Activated CD8-positive, alpha-beta T cell treated with anti-CD3 and anti-CD28 coated beads for 36 hours (primary cell): ENCODE data around the gene OTOF. TPM values are rescaled to one million over a fixed set of nuclear protein-coding genes. Genes with fewer than 3 reads are reported as not detected.

Experiments used
- ATAC-seq: fragments of 200-7000 bp; cut with Tn5 transposase; one replicate; pipeline ENCODE4 v1.10.0; 2021; ENCODE audit warnings: mild to moderate bottlenecking, moderate library complexity
- CTCF ChIA-PET: fragments of 350-600 bp; sonication (Branson Sonifier 250); formaldehyde crosslinking; loops from one replicate; lab custom pipeline; 2021; ENCODE audit warnings: antibody characterized with exemption; lab: Charles Lee
- POLR2A ChIA-PET: fragments of 350-600 bp; sonication (Branson Sonifier 250); formaldehyde crosslinking; loops from one replicate; lab custom pipeline; 2021; ENCODE audit warnings: antibody characterized with exemption; lab: Charles Lee
- DNase-seq: peaks from one replicate; pipeline ENCODE4 v3.0.0-alpha.2; 2020
- H3K27ac Mint-ChIP-seq: one replicate; pipeline ENCODE4 v1.8.0; 2021; ENCODE audit warnings: mild to moderate bottlenecking, mixed read lengths
- H3K27me3 Mint-ChIP-seq: one replicate; pipeline ENCODE4 v1.8.0; 2021; ENCODE audit warnings: mixed read lengths
- H3K36me3 Mint-ChIP-seq: one replicate; pipeline ENCODE4 v1.8.0; 2021; ENCODE audit warnings: low read depth, mixed read lengths
- H3K4me1 Mint-ChIP-seq: one replicate; pipeline ENCODE4 v1.8.0; 2021; ENCODE audit warnings: low read depth, mixed read lengths
- H3K4me3 Mint-ChIP-seq: one replicate; pipeline ENCODE4 v1.8.0; 2021; ENCODE audit warnings: mild to moderate bottlenecking, moderate library complexity, mixed read lengths
- H3K9me3 Mint-ChIP-seq: one replicate; pipeline ENCODE4 v1.8.0; 2021; ENCODE audit warnings: mixed read lengths
- intact Hi-C: fragments of 100-400 bp; cut with micrococcal nuclease; formaldehyde crosslinking; loops from one replicate; pipeline ENCODE4 v1.10.0; 2022
- total RNA-seq, 2 experiments: library from RNA; stranded (reverse); gene quantifications; one replicate each; pipeline ENCODE4 v1.2.3, GENCODE V29; 2021
- TF ChIP-seq, protein P1 (sequence below): fragments of 200-600 bp; IDR thresholded peaks from one replicate; pipeline ENCODE4 v1.8.0; 2022; ENCODE audit warnings: antibody characterized with exemption, mild to moderate bottlenecking

The OTOF gene
- total RNA-seq, 2 experiments from 2014 or later = 0.60 to 0.81 TPM

DNA sequence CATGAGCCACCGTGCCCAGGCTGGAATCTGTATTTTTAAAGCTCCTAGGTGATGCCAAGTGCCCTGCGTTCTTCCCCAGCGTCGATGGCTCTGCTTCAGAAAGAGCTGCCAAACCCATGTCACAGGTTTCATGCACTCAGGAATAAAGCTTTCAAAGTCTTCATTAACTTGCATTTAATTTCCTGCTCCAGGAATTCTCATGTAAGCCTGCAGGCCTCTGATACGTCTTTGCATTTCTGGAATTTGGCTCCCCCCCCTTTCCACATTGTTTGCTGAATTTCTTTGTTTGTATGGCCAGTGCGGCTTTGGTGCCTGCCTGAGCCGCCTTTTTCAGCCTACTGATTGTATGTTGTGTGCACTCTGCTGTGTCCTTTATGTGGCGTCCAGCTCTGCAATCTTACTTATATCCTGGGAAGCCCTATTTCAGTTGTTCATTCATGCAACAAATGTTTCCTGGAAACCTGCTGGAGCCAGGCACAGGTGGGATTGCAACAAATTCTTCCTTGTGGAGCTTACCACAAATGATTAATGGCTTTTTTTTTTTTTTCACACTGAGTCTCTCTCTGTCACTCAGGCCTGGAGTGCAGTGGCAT is 17.9 kb upstream of the OTOF start:
- intact Hi-C loops = no loop called here
- ChIA-PET CTCF (interaction anchor here (1.0 to 1.6 kb wide), 2 partner anchors 20 to 82 kb away, joined by 3 to 6 read pairs; no protein-coding TSS in a partner anchor), POLR2A (no interaction called here)
- Mint-ChIP-seq H3K9me3 (no peaks in the 10 kb centered on the region), H3K4me1 (peaks cover 3% of the 10 kb centered on the region), H3K27ac (no peak overlapping the region), H3K36me3 (no peaks in the 10 kb centered on the region), H3K27me3 (peaks cover 4% of the 10 kb centered on the region), H3K4me3 (no peak overlapping the region)
- TF ChIP-seq, protein P1, sequence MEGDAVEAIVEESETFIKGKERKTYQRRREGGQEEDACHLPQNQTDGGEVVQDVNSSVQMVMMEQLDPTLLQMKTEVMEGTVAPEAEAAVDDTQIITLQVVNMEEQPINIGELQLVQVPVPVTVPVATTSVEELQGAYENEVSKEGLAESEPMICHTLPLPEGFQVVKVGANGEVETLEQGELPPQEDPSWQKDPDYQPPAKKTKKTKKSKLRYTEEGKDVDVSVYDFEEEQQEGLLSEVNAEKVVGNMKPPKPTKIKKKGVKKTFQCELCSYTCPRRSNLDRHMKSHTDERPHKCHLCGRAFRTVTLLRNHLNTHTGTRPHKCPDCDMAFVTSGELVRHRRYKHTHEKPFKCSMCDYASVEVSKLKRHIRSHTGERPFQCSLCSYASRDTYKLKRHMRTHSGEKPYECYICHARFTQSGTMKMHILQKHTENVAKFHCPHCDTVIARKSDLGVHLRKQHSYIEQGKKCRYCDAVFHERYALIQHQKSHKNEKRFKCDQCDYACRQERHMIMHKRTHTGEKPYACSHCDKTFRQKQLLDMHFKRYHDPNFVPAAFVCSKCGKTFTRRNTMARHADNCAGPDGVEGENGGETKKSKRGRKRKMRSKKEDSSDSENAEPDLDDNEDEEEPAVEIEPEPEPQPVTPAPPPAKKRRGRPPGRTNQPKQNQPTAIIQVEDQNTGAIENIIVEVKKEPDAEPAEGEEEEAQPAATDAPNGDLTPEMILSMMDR = no peak
- no peak for ATAC-seq
- DNase-seq = no peak

DNA sequence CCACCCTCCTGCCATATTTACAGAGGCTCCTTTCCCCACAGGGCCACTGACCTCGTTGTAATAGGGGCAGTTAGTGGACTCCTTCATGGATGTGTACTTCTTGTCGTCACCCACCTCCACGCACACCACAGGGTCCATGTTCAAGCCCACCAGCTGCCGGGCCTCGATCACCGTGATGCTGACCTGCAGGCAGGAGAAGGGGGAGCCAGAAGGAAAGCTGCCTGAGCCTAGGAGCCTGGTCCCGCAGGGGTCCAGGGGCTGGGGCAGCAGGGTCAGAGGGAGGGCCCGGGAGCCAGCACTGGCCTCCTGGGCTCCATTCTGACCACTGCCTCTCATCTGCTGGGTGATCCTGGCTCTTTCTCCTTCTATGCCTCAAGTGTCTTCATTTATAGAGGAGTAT is 17.0 kb upstream of the OTOF start:
- ChIA-PET CTCF (no interaction called here), POLR2A (no interaction called here)
- ATAC-seq = no peak
- Mint-ChIP-seq H3K36me3 (no peaks in the 10 kb centered on the region), H3K9me3 (no peaks in the 10 kb centered on the region), H3K4me3 (no peak overlapping the region), H3K27ac (no peak overlapping the region), H3K27me3 (peaks cover 4% of the 10 kb centered on the region), H3K4me1 (peaks cover 3% of the 10 kb centered on the region)
- DNase-seq = no peak
- intact Hi-C loops = no loop called here
- TF ChIP-seq, protein P1 = no peak

DNA sequence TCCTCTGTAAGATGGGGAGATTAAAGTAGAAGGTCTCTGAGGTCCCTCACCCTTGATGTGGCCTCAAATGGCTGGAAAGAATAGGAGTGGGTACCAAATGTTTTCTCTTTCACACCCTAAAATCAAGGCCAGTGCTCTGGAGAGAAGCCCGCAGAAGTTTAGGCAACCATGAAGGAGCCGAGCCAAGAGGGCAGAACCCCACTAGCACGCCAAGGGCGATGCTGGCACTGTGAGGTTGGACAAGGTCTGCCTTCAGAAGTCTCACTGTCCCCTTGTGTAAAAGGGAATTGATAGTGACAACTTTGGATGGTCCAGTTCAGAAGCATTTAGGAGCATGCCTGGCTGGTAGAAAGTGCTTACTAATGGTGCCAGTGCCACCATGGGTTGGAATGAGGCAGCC is 16.3 kb upstream of the OTOF start:
- no peaks in the 10 kb centered on the region for H3K36me3 Mint-ChIP-seq
- DNase-seq (no peak), ATAC-seq (no peak)
- no peak overlapping the region for H3K4me3 Mint-ChIP-seq
- TF ChIP-seq, protein P1 = no peak
- H3K27ac Mint-ChIP-seq = peak overlapping the region; percentile 32
- CTCF ChIA-PET = no interaction called here
- peaks cover 4% of the 10 kb centered on the region for H3K27me3 Mint-ChIP-seq
- H3K4me1 Mint-ChIP-seq = peaks cover 3% of the 10 kb centered on the region
- POLR2A ChIA-PET = no interaction called here
- intact Hi-C loops = no loop called here
- no peaks in the 10 kb centered on the region for H3K9me3 Mint-ChIP-seq

DNA sequence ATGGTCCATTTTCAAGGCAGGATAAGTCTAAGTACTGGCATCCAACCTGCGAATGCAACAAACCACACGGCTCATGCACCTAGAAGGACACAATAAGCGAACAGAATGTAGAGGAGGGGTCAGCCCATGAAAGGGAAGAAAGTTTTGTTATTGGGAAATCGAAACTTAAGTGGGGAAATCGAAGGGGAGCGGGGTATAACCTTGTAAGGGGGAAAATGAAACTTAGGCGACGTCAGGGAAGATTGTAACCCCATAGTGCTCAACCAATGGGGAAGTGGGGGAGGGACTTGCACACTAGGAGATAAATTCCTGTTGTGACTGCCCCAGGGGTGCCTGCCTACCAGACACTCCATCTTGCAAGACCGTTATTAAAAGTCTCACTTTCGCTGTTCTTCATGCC is 15.6 kb upstream of the OTOF start:
- peaks cover 3% of the 10 kb centered on the region for H3K4me1 Mint-ChIP-seq
- TF ChIP-seq, protein P1 = no peak
- ChIA-PET CTCF (interaction anchor here (1.9 kb wide), 1 partner anchor 9 kb away, joined by 6 read pairs; no protein-coding TSS in a partner anchor), POLR2A (no interaction called here)
- H3K9me3 Mint-ChIP-seq = no peaks in the 10 kb centered on the region
- DNase-seq (peak; percentile 37), ATAC-seq (peak; percentile 82)
- intact Hi-C loops = no loop called here
- peaks cover 4% of the 10 kb centered on the region for H3K27me3 Mint-ChIP-seq
- H3K4me3 Mint-ChIP-seq = no peak overlapping the region
- H3K36me3 Mint-ChIP-seq = no peaks in the 10 kb centered on the region
- H3K27ac Mint-ChIP-seq = peak overlapping the region; percentile 80

DNA sequence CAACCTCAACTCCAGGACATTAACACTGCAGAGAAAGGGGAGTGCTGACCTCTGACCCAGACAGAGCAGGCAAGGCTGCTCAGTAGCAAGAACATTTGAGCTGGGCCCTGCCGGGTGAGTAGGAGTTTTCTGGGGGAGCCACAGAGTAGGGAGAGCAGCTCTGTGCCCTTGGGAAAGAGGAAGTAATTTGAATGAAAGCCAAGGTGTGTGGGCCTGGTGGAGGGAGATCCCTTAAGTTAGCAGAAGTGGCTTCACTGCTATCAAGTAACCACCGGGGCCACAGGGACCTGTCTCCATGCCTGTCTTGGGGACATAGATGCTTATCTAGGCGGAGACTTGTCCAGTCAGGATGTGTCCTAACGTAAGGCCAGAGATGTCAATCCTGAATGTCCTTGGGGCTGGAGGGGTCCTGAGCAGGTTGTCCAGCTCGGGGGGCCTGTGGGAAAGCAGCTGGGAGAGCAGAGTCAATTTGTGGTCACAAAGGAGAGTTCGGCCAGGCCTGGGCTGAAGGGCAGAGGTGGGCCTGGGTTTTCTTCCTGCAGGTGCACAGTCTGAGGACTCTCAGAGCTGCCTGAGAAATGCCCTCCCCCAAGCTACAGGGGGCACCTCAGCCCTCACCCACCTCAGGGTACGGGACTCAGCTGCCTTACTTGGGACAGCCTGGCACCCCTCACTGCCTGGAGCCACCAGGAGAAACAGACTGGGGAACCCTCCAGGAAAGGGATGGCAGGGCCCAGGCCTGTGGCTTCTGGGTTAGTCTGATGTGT is 15.0 kb upstream of the OTOF start:
- H3K4me3 Mint-ChIP-seq = no peak overlapping the region
- no peaks in the 10 kb centered on the region for H3K9me3 Mint-ChIP-seq
- peaks cover 2% of the 10 kb centered on the region for H3K27me3 Mint-ChIP-seq
- intact Hi-C loops = no loop called here
- TF ChIP-seq, protein P1 = no peak
- H3K27ac Mint-ChIP-seq = peak overlapping the region; percentile 80
- no peak for DNase-seq
- CTCF ChIA-PET = interaction anchor here (1.2 to 1.9 kb wide), 2 partner anchors 10 to 28 kb away, joined by 3 to 6 read pairs; no protein-coding TSS in a partner anchor
- H3K36me3 Mint-ChIP-seq = no peaks in the 10 kb centered on the region
- H3K4me1 Mint-ChIP-seq = peaks cover 3% of the 10 kb centered on the region
- no peak for ATAC-seq
- POLR2A ChIA-PET = no interaction called here
